Activated B cell treated with CpG ODN at 0.5 μM for 24 hours (primary cell): ENCODE measurements around the gene HSP90AB1. TPM values are rescaled to one million over a fixed set of nuclear protein-coding genes. Genes with fewer than 3 reads are reported as not detected.

Source experiments
- ATAC-seq: fragments of 200-7000 bp; cut with Tn5 transposase; one replicate; pipeline ENCODE4 v1.10.0; 2021; ENCODE audit warnings: low read depth, mild to moderate bottlenecking, moderate library complexity
- CTCF ChIA-PET: fragments of 350-600 bp; sonication (Branson Sonifier 250); formaldehyde crosslinking; loops from one replicate; lab custom pipeline; 2021; ENCODE audit warnings: antibody characterized with exemption; lab: Charles Lee
- POLR2A ChIA-PET: fragments of 350-600 bp; sonication (Branson Sonifier 250); formaldehyde crosslinking; loops from one replicate; lab custom pipeline; 2021; ENCODE audit warnings: antibody characterized with exemption; lab: Charles Lee
- DNase-seq: peaks from one replicate; pipeline ENCODE4 v3.0.0; 2022
- H3K27ac Mint-ChIP-seq: one replicate; pipeline ENCODE4 v1.8.0; 2020; ENCODE audit warnings: mixed read lengths
- H3K27me3 Mint-ChIP-seq: one replicate; pipeline ENCODE4 v1.8.0; 2021; ENCODE audit warnings: mixed read lengths
- H3K36me3 Mint-ChIP-seq: one replicate; pipeline ENCODE4 v1.8.0; 2021; ENCODE audit warnings: low read depth, mixed read lengths
- H3K4me1 Mint-ChIP-seq: one replicate; pipeline ENCODE4 v1.8.0; 2021; ENCODE audit warnings: mixed read lengths
- H3K4me3 Mint-ChIP-seq: one replicate; pipeline ENCODE4 v1.8.0; 2020; ENCODE audit warnings: mild to moderate bottlenecking, mixed read lengths
- H3K9me3 Mint-ChIP-seq: one replicate; pipeline ENCODE4 v1.8.0; 2020; ENCODE audit warnings: mixed read lengths
- CTCF ChIP-seq: fragments of 200-600 bp; IDR thresholded peaks from one replicate; pipeline ENCODE4 v1.8.0; 2022; ENCODE audit warnings: antibody characterized with exemption, mild to moderate bottlenecking
- intact Hi-C: fragments of 100-400 bp; cut with micrococcal nuclease; formaldehyde crosslinking; loops from one replicate; pipeline ENCODE4 v1.15.1; 2024
- total RNA-seq: library from RNA; stranded (reverse); gene quantifications from 2 replicates; pipeline ENCODE4 v1.2.3, GENCODE V29; 2022

HSP90AB1 gene
- total RNA-seq, 1 donor from 2014 or later = 1,222 TPM

DNA sequence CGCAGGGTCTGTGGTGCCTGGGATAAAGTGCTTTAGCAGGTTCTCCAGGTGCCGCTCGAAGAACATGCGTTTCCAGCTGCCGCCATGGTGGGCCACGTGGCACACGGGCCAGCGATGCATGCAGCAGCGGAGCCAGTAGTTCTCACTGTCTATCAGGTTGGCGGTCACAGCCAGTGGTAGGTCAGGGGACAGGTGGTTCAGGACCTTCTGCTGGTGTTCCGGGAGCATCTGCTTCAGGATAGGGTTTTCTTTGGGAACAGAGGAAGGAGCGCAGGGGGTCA lies 39.3 kb downstream of the HSP90AB1 start:
- DNase-seq (no peak), ATAC-seq (no peak)
- TF ChIP-seq CTCF = no peak
- H3K4me3 Mint-ChIP-seq = no peak overlapping the region
- no peaks in the 10 kb centered on the region for H3K9me3 Mint-ChIP-seq
- H3K4me1 Mint-ChIP-seq = no peaks in the 10 kb centered on the region
- ChIA-PET POLR2A (no interaction called here), CTCF (no interaction called here)
- H3K36me3 Mint-ChIP-seq = no peaks in the 10 kb centered on the region
- intact Hi-C loops = no loop called here
- no peak overlapping the region for H3K27ac Mint-ChIP-seq
- H3K27me3 Mint-ChIP-seq = peaks cover 56% of the 10 kb centered on the region

- no peak overlapping the region for H3K4me3 Mint-ChIP-seq
- H3K9me3 Mint-ChIP-seq = no peaks in the 10 kb centered on the region
- ChIA-PET POLR2A (no interaction called here), CTCF (no interaction called here)
- intact Hi-C loops = no loop called here
- H3K27ac Mint-ChIP-seq = no peak overlapping the region
- no peaks in the 10 kb centered on the region for H3K36me3 Mint-ChIP-seq
- H3K4me1 Mint-ChIP-seq = no peaks in the 10 kb centered on the region
- DNase-seq = no peak
- no peak for ATAC-seq
- H3K27me3 Mint-ChIP-seq = peaks cover 59% of the 10 kb centered on the region
- no peak for TF ChIP-seq CTCF
Measured at GRCh38 chr6:44286747-44287146, 39.8 kb downstream of the HSP90AB1 start.

DNA sequence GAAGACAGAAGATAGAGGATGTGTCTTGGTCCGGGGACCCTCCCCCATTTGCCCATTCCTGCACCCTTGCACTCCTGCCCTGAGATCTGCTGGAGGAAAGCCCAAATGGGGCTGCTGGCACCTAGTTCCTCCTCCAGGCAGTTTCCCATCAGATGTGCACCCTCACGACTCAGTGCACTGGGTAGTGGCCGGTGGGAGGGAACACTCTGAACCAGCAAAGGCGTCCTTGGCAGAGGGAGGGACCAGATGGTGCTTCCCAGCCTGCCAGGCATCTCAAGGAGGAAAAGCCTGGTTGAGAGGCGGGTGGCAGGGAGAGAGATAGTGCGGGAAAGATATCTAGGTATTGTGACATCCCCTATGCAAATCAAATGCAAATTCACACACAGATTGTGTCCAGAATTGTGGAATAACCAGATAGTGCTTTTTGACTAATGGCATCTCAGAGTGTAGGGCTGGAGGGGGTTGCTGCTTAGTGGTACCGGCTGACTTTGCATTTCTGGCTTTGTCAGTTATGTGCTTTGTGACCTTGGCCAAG lies 42.9 kb downstream of the HSP90AB1 start:
- no peak overlapping the region for H3K4me3 Mint-ChIP-seq
- peaks cover 63% of the 10 kb centered on the region for H3K27me3 Mint-ChIP-seq
- no peaks in the 10 kb centered on the region for H3K36me3 Mint-ChIP-seq
- no peaks in the 10 kb centered on the region for H3K4me1 Mint-ChIP-seq
- TF ChIP-seq CTCF = no peak
- DNase-seq (no peak), ATAC-seq (no peak)
- ChIA-PET POLR2A (no interaction called here), CTCF (no interaction called here)
- intact Hi-C loops = no loop called here
- no peaks in the 10 kb centered on the region for H3K9me3 Mint-ChIP-seq
- no peak overlapping the region for H3K27ac Mint-ChIP-seq

GRCh38 chr6:44291841-44292240 lies 44.9 kb downstream of the HSP90AB1 start:
- ATAC-seq (no peak), DNase-seq (no peak)
- Mint-ChIP-seq H3K4me1 (peaks cover 6% of the 10 kb centered on the region), H3K27me3 (peaks cover 72% of the 10 kb centered on the region), H3K36me3 (no peaks in the 10 kb centered on the region), H3K27ac (no peak overlapping the region), H3K4me3 (no peak overlapping the region), H3K9me3 (no peaks in the 10 kb centered on the region)
- ChIA-PET CTCF (no interaction called here), POLR2A (no interaction called here)
- no peak for TF ChIP-seq CTCF
- intact Hi-C loops = no loop called here

- Mint-ChIP-seq H3K27ac (no peak overlapping the region), H3K4me3 (no peak overlapping the region), H3K9me3 (no peaks in the 10 kb centered on the region), H3K36me3 (no peaks in the 10 kb centered on the region), H3K27me3 (peaks cover 66% of the 10 kb centered on the region), H3K4me1 (peaks cover 12% of the 10 kb centered on the region)
- TF ChIP-seq CTCF = no peak
- ATAC-seq = no peak
- intact Hi-C loops = no loop called here
- no peak for DNase-seq
- ChIA-PET POLR2A (interaction anchor here (0.7 kb wide), 1 partner anchor 17 kb away, joined by 5 read pairs; no protein-coding TSS in a partner anchor), CTCF (no interaction called here)
Measured at GRCh38 chr6:44292661-44293365, 45.9 kb downstream of the HSP90AB1 start.
